H1 (cell line): ENCODE data around the gene NRXN3. TPM values are rescaled to one million over a fixed set of nuclear protein-coding genes. Genes with fewer than 3 reads are reported as not detected.

Experiments used
- CTCF ChIA-PET: fragments of 300-600 bp; sonication (Branson Sonifier 250); formaldehyde crosslinking; loops from one replicate; lab custom pipeline; 2021; ENCODE audit not compliant: partially characterized antibody; lab: Charles Lee
- POLR2A ChIA-PET: fragments of 300-600 bp; sonication (Branson Sonifier 250); formaldehyde crosslinking; loops from one replicate; lab custom pipeline; 2021; ENCODE audit warnings: inconsistent platforms; ENCODE audit not compliant: partially characterized antibody; lab: Charles Lee
- DNase-seq, 2 experiments: peaks; one replicate each; pipeline versions ENCODE4 v3.0.0 to v3.0.0-alpha.2; 2010 to 2022; ENCODE audit warnings: low spot score in 2 of 2, low read depth in 1 of 2, mixed read lengths in 1 of 2
- FAIRE-seq: peaks from 2 replicates; lab custom pipeline; 2011; peaks lifted over from hg19 to GRCh38; lab: Jason Lieb, UNC
- H2AFZ ChIP-seq: 2 replicates; pipeline ENCODE4 v1.8.1; 2012; ENCODE audit warnings: low read length, inconsistent platforms
- H2AK5ac ChIP-seq: 2 replicates; pipeline ENCODE4 v1.6.1; 2013; ENCODE audit warnings: low read depth, low read length
- H2BK120ac ChIP-seq: replicated peaks from 2 replicates; pipeline ENCODE3; 2013; ENCODE audit warnings: low read depth, low read length, inconsistent platforms
- H2BK12ac ChIP-seq: 2 replicates; pipeline ENCODE4 v1.6.1; 2013; ENCODE audit warnings: low read depth, low read length
- H2BK15ac ChIP-seq: 2 replicates; pipeline ENCODE4 v1.6.1; 2013; ENCODE audit warnings: low read length
- H2BK20ac ChIP-seq: 2 replicates; pipeline ENCODE4 v1.6.1; 2013; ENCODE audit warnings: low read length
- H2BK5ac ChIP-seq: 2 replicates; pipeline ENCODE4 v1.6.1; 2013; ENCODE audit warnings: low read depth, low read length
- H3K14ac ChIP-seq: 2 replicates; pipeline ENCODE4 v1.6.1; 2013; ENCODE audit warnings: inconsistent platforms; ENCODE audit not compliant: insufficient read length
- H3K18ac ChIP-seq: 2 replicates; pipeline ENCODE4 v1.6.1; 2013; ENCODE audit warnings: low read length; ENCODE audit errors: extremely low read depth
- H3K23ac ChIP-seq: 2 replicates; pipeline ENCODE4 v1.6.1; 2013; ENCODE audit warnings: inconsistent platforms; ENCODE audit not compliant: insufficient read length
- H3K23me2 ChIP-seq: 2 replicates; pipeline ENCODE4 v1.6.1; 2013; ENCODE audit warnings: low read depth, low read length
- H3K27ac ChIP-seq: 2 replicates; pipeline ENCODE4 v1.6.1; 2011; ENCODE audit warnings: low read depth, low read length, inconsistent platforms
- H3K27me3 ChIP-seq, 4 experiments: replicated peaks in 1 of 4; 1 replicate in 1 of 4; 2 replicates in 3 of 4; pipeline versions ENCODE4 v1.6.1 to v1.8.1; 2011 to 2013; ENCODE audit warnings: low read length in 3 of 4, mild to moderate bottlenecking in 3 of 4, inconsistent platforms in 2 of 4, mixed read lengths in 2 of 4, moderate library complexity in 1 of 4; ENCODE audit not compliant: control insufficient read depth in 3 of 4, insufficient read depth in 3 of 4; ENCODE audit errors: extremely low read depth in 1 of 4
- H3K36me3 ChIP-seq, 4 experiments: 2 replicates each; pipeline versions ENCODE4 v1.6.1 to v1.8.1; 2011 to 2013; ENCODE audit warnings: mild to moderate bottlenecking in 4 of 4, low read length in 3 of 4, moderate library complexity in 2 of 4, control low read depth in 1 of 4, inconsistent platforms in 1 of 4; ENCODE audit not compliant: insufficient read depth in 4 of 4, control insufficient read depth in 2 of 4
- H3K4ac ChIP-seq: replicated peaks from 2 replicates; pipeline ENCODE3; 2013; ENCODE audit warnings: low read length, low read depth, mixed read lengths, inconsistent platforms; ENCODE audit not compliant: insufficient read length
- H3K4me1 ChIP-seq, 4 experiments: replicated peaks in 1 of 4; 1 replicate in 1 of 4; 2 replicates in 3 of 4; pipeline versions ENCODE4 v1.6.1 to v1.8.1; 2011 to 2013; ENCODE audit warnings: low read length in 3 of 4, inconsistent platforms in 2 of 4, mixed read lengths in 1 of 4; ENCODE audit not compliant: insufficient read depth in 4 of 4, control insufficient read depth in 3 of 4
- H3K4me2 ChIP-seq, 2 experiments: 2 replicates each; pipeline versions ENCODE4 v1.6.1 to v1.8.1; 2011 to 2013; ENCODE audit warnings: low read depth in 2 of 2, low read length in 2 of 2, control low read depth in 1 of 2, inconsistent platforms in 1 of 2, mild to moderate bottlenecking in 1 of 2; ENCODE audit not compliant: insufficient read depth in 1 of 2
- H3K4me3 ChIP-seq, 4 experiments: fragments of 200-600, 300-600 bp in 1 of 4; sonication (generic), shearing (Covaris generic), sonication (Bioruptor Twin) in 1 of 4; 2 replicates each; pipeline versions ENCODE4 v1.5.1 to v1.8.1; 2011 to 2016; ENCODE audit warnings: low read length in 4 of 4, low read depth in 3 of 4, control low read depth in 2 of 4, inconsistent platforms in 2 of 4, mild to moderate bottlenecking in 2 of 4, mixed read lengths in 1 of 4, moderate library complexity in 1 of 4; ENCODE audit not compliant: insufficient read depth in 2 of 4; ENCODE audit errors: extremely low read depth in 1 of 4
- H3K56ac ChIP-seq: replicated peaks from 2 replicates; pipeline ENCODE3; 2013; ENCODE audit warnings: low read depth, mild to moderate bottlenecking, mixed read lengths, low read length, inconsistent platforms; ENCODE audit not compliant: insufficient read length
- H3K79me1 ChIP-seq: 2 replicates; pipeline ENCODE4 v1.6.1; 2013; ENCODE audit warnings: low read depth, low read length, control low read depth
- H3K79me2 ChIP-seq, 2 experiments: 2 replicates each; pipeline versions ENCODE4 v1.6.1 to v1.8.1; 2012 to 2013; ENCODE audit warnings: low read length in 2 of 2, mild to moderate bottlenecking in 2 of 2, inconsistent platforms in 1 of 2; ENCODE audit not compliant: insufficient read depth in 2 of 2, control insufficient read depth in 1 of 2
- H3K9ac ChIP-seq, 4 experiments: replicated peaks in 1 of 4; 1 replicate in 1 of 4; 2 replicates in 3 of 4; pipeline versions ENCODE4 v1.6.1 to v1.8.1; 2011 to 2013; ENCODE audit warnings: low read depth in 3 of 4, low read length in 3 of 4, control low read depth in 2 of 4, mild to moderate bottlenecking in 2 of 4, moderate library complexity in 2 of 4, inconsistent platforms in 1 of 4; ENCODE audit errors: extremely low read depth in 1 of 4
- H3K9me3 ChIP-seq, 2 experiments: 2 replicates each; pipeline versions ENCODE4 v1.6.1 to v1.8.1; 2012 to 2013; ENCODE audit warnings: mild to moderate bottlenecking in 2 of 2, moderate library complexity in 2 of 2, control low read depth in 1 of 2, inconsistent platforms in 1 of 2, low read depth in 1 of 2, low read length in 1 of 2, mixed read lengths in 1 of 2; ENCODE audit not compliant: insufficient read depth in 2 of 2
- H4K20me1 ChIP-seq, 2 experiments: replicated peaks in 1 of 2; 2 replicates each; pipeline versions ENCODE3 to v1.8.1; 2011 to 2013; ENCODE audit warnings: inconsistent platforms in 2 of 2, low read length in 2 of 2, mild to moderate bottlenecking in 1 of 2; ENCODE audit not compliant: insufficient read depth in 2 of 2, control insufficient read depth in 1 of 2
- H4K5ac ChIP-seq: 2 replicates; pipeline ENCODE4 v1.6.1; 2013; ENCODE audit warnings: low read length, low read depth, mixed read lengths, inconsistent platforms; ENCODE audit not compliant: insufficient read length
- H4K8ac ChIP-seq: 2 replicates; pipeline ENCODE4 v1.8.0; 2013; ENCODE audit warnings: mild to moderate bottlenecking, moderate library complexity, low read length, inconsistent platforms; ENCODE audit not compliant: insufficient read depth; ENCODE audit errors: extremely low read depth
- H4K91ac ChIP-seq: replicated peaks from 2 replicates; pipeline ENCODE3; 2013; ENCODE audit warnings: low read length, mixed read lengths, inconsistent platforms; ENCODE audit not compliant: insufficient read length
- BCL11A ChIP-seq, 2 experiments: IDR thresholded peaks; one replicate each; pipeline ENCODE4 v1.6.1; 2011; ENCODE audit warnings: low read depth in 2 of 2, low read length in 2 of 2, mild to moderate bottlenecking in 2 of 2
- CBX5 ChIP-seq: fragments of 300-800, 300-1000 bp; sonication (generic); IDR thresholded peaks from 2 replicates; pipeline ENCODE4 v1.7.1; 2016; ENCODE audit warnings: antibody characterized with exemption, low read length, low read depth
- CHD1 ChIP-seq: IDR thresholded peaks from 2 replicates; pipeline ENCODE4 v1.6.1; 2012; ENCODE audit warnings: low read depth, low read length, improper control_type of control experiment
- EGR1 ChIP-seq: IDR thresholded peaks from 2 replicates; pipeline ENCODE4 v1.6.1; 2011; ENCODE audit warnings: low read depth, low read length, borderline replicate concordance
- EZH2 ChIP-seq: fragments of 200-600 bp; sonication (generic); IDR thresholded peaks from 2 replicates; pipeline ENCODE4 v1.7.1; 2012; ENCODE audit warnings: low read depth, mild to moderate bottlenecking, moderate library complexity, low read length, inconsistent platforms; ENCODE audit not compliant: severe bottlenecking
- JUND ChIP-seq: IDR thresholded peaks from 2 replicates; pipeline ENCODE4 v1.6.1; 2011; ENCODE audit warnings: mild to moderate bottlenecking, improper control_type of control experiment, low read length
- KDM4A ChIP-seq: IDR thresholded peaks from one replicate; pipeline ENCODE4 v1.7.1; 2012; ENCODE audit warnings: low read depth, mild to moderate bottlenecking, moderate library complexity, low read length, inconsistent platforms; ENCODE audit not compliant: severe bottlenecking
- MAFK ChIP-seq: IDR thresholded peaks from 2 replicates; pipeline ENCODE4 v1.6.1; 2012; ENCODE audit warnings: low read depth, mild to moderate bottlenecking, improper control_type of control experiment, low read length
- NRF1 ChIP-seq: IDR thresholded peaks from 2 replicates; pipeline ENCODE4 v1.6.1; 2011; ENCODE audit warnings: mild to moderate bottlenecking, low read depth, low read length, improper control_type of control experiment
- RFX5 ChIP-seq: IDR thresholded peaks from 2 replicates; pipeline ENCODE4 v1.6.1; 2011; ENCODE audit warnings: low read depth, low read length, improper control_type of control experiment, borderline replicate concordance
- TCF12 ChIP-seq: IDR thresholded peaks from 2 replicates; pipeline ENCODE4 v1.6.1; 2011; ENCODE audit warnings: low read depth, mild to moderate bottlenecking, low read length
- TEAD4 ChIP-seq: IDR thresholded peaks from 2 replicates; pipeline ENCODE4 v1.6.1; 2012; ENCODE audit warnings: low read depth, low read length, inconsistent platforms, mixed read lengths
- WGBS, 2 experiments: shearing (Covaris generic) in 1 of 2; methylation state at CpG; one replicate each; pipeline versions ENCODE4 v1.1.6 to v1.1.7; 2013 to 2015; ENCODE audit warnings: low lambda C conversion rate in 2 of 2, mixed read lengths in 2 of 2, inconsistent platforms in 1 of 2, low coverage in 1 of 2, missing lambda C conversion rate in 1 of 2; ENCODE audit not compliant: insufficient replicate concordance in 2 of 2, insufficient coverage in 1 of 2, insufficient read length in 1 of 2; ENCODE audit errors: extremely low coverage in 1 of 2, missing lambda C conversion rate in 1 of 2; 5-methylcytosine and 5-hydroxymethylcytosine counted together
- polyA plus RNA-seq, 7 experiments: library from polyadenylated mRNA; depleted of rRNA in 3 of 7; stranded (reverse) in 5 of 7; unstranded in 2 of 7; fragments of >200 nt in 5 of 7; fragments of 200-250 nt in 2 of 7; gene quantifications; 1 replicate in 5 of 7; 2 replicates in 1 of 7; 4 replicates in 1 of 7; pipeline versions ENCODE4 v1.2.1 to v1.2.3, GENCODE V29; 2011 to 2013; ENCODE audit warnings: missing spikeins in 2 of 7, mixed read lengths in 2 of 7
- total RNA-seq: library from RNA; stranded (reverse); fragmentation: NEBNext Ultra II Directional; extraction: Animal tissue kit (Norgen Biotek cat#: 25700); gene quantifications from 2 replicates; pipeline ENCODE4 v1.2.1, GENCODE V29; 2021
- TF ChIP-seq, protein P1 (sequence below), 3 experiments: IDR thresholded peaks; 1 replicate in 2 of 3; 2 replicates in 1 of 3; pipeline versions ENCODE4 v1.5.1 to v1.6.1; 2011; ENCODE audit warnings: low read length in 3 of 3, mild to moderate bottlenecking in 3 of 3, inconsistent platforms in 2 of 3, low read depth in 1 of 3, moderate library complexity in 1 of 3; ENCODE audit not compliant: insufficient read depth in 1 of 3; ENCODE audit errors: control extremely low read depth in 1 of 3

Gene NRXN3
- total and polyA plus RNA-seq, 2 of the 8 experiments (the other 6 are each of a cell fraction or from before 2014, with no cell fraction given) = 2.6 to 4.1 TPM

- no peak overlapping the region for H2BK15ac ChIP-seq
- no peak overlapping the region for H2BK20ac ChIP-seq
- no peak overlapping the region for H2BK120ac ChIP-seq
- no peak overlapping the region for H4K91ac ChIP-seq
- H2AFZ ChIP-seq = no peak overlapping the region
- H3K36me3 ChIP-seq = no peaks in the 10 kb centered on the region
- no peak overlapping the region for H3K18ac ChIP-seq
- no peaks in the 10 kb centered on the region for H3K4me1 ChIP-seq
- no peaks in the 10 kb centered on the region for H3K9me3 ChIP-seq
- no peak overlapping the region for H3K9ac ChIP-seq
- no peaks in the 10 kb centered on the region for H3K27me3 ChIP-seq
- no peak overlapping the region for H3K4ac ChIP-seq
- no peak overlapping the region for H3K4me2 ChIP-seq
- no peaks in the 10 kb centered on the region for H3K79me2 ChIP-seq
- H3K23me2 ChIP-seq = no peaks in the 10 kb centered on the region
- FAIRE-seq = no peak
- no peak overlapping the region for H3K27ac ChIP-seq
- no peak overlapping the region for H4K5ac ChIP-seq
- H2AK5ac ChIP-seq = no peak overlapping the region
- H4K20me1 ChIP-seq = no peaks in the 10 kb centered on the region
- POLR2A ChIA-PET = no interaction called here
- no peak overlapping the region for H3K56ac ChIP-seq
- no peak overlapping the region for H2BK5ac ChIP-seq
- H3K14ac ChIP-seq = no peak overlapping the region
- DNase-seq = no peak
- CTCF ChIA-PET = interaction anchor here (2.1 kb wide), 1 partner anchor 15 kb away, joined by 4 read pairs; no protein-coding TSS in a partner anchor
- no peak overlapping the region for H4K8ac ChIP-seq
- H3K4me3 ChIP-seq = no peak overlapping the region
- H2BK12ac ChIP-seq = no peak overlapping the region
- H3K79me1 ChIP-seq = no peaks in the 10 kb centered on the region
- no peak overlapping the region for H3K23ac ChIP-seq
- 92% methylated on average over 3 of the region's 5 CpGs; no CpG with 5 or more reads in 1 of the 2 experiments for WGBS, 2 experiments
- TF ChIP-seq CHD1 (no peak), EGR1 (no peak), CBX5 (no peak), JUND (no peak), TEAD4 (no peak), EZH2 (no peak), NRF1 (no peak), MAFK (no peak), RFX5 (no peak), KDM4A (no peak), BCL11A (IDR thresholded peaks at IDR 0.05; ENCODE audit: low read depth in 2 of 2, low read length in 2 of 2) (no peak), TCF12 (no peak)
- TF ChIP-seq, protein P1, sequence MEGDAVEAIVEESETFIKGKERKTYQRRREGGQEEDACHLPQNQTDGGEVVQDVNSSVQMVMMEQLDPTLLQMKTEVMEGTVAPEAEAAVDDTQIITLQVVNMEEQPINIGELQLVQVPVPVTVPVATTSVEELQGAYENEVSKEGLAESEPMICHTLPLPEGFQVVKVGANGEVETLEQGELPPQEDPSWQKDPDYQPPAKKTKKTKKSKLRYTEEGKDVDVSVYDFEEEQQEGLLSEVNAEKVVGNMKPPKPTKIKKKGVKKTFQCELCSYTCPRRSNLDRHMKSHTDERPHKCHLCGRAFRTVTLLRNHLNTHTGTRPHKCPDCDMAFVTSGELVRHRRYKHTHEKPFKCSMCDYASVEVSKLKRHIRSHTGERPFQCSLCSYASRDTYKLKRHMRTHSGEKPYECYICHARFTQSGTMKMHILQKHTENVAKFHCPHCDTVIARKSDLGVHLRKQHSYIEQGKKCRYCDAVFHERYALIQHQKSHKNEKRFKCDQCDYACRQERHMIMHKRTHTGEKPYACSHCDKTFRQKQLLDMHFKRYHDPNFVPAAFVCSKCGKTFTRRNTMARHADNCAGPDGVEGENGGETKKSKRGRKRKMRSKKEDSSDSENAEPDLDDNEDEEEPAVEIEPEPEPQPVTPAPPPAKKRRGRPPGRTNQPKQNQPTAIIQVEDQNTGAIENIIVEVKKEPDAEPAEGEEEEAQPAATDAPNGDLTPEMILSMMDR (IDR thresholded peaks at IDR 0.05; ENCODE audit: control extremely low read depth in 1 of 3, insufficient read depth in 1 of 3, low read depth in 1 of 3, low read length in 3 of 3) = no peak
Observed at GRCh38 chr14:78242086-78242485, 71.9 kb downstream of the NRXN3 start.
